ENCODE data around the gene GTF2IRD2.
"Not testable (repeated sequence)": the region's sequence is repeated elsewhere in the genome, so short reads cannot be mapped to it uniquely, and the experiment has no call there.

The GTF2IRD2 gene

DNA sequence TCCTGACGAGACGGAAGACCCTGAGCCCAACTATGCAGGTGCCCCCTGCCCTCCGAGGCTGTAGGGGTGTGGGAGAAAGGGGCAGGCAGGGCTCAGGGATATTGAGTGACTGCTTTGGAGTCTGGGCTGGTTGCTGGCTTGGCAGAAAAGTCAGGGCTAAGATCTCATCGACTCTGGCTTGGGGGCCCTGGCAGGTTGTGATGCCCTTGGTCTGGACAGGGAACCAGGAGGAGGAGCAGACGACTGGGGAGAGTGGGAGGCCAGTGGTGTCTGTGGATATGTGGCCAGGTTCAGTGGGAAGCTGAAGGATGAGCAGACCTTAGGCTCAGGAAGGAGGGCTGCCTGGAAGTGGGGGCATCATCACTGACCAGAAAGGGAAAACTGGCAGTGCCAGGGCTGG lies 67.8 kb downstream of the GTF2IRD2 start:
- not testable (repeated sequence) for ATAC-seq

DNA sequence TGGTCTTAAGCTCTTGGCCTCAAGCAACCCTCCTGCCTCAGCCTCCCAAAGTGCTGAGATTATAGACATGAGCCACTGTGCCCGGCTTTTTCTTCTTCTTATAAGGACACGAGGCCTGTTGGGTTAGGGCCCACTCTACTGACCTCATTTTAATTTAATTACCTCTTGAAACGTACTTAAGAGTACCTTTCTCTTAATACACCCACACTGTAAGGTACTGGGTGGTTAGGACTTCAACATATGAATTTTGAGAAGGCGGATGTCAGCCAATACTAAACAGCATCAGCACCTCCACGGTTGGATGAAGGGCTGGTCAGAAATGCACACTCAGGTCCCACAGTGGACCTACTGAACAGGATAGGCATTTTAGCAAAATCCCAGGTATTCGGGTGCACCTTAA lies 69.7 kb downstream of the GTF2IRD2 start:
- ATAC-seq, result not testable (repeated sequence)

- ATAC-seq, result not testable (repeated sequence)
These were observed 72.4 kb downstream of the GTF2IRD2 start for GRCh38 chr7:74779053-74779452.

DNA sequence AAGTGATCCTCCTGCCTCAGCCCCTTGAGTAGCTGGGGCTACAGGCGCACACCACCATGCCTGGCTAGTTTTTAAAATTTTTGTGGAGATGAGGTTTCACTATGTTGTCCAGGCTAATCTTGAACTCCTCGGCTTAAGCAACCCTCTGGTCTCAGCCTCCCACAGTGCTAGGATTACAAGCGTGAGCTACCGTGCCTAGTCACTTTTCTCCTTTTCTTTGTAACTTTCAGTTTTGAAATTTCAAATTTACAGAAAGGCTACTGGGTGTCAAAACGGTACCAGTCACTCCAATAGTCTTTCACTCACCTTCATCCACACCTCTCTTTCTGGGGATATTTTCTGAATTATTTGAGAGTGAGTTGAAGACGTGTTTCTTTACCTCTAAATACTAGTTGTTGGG lies 76.3 kb downstream of the GTF2IRD2 start:
- peak; percentile 58 to 69 for ATAC-seq

DNA sequence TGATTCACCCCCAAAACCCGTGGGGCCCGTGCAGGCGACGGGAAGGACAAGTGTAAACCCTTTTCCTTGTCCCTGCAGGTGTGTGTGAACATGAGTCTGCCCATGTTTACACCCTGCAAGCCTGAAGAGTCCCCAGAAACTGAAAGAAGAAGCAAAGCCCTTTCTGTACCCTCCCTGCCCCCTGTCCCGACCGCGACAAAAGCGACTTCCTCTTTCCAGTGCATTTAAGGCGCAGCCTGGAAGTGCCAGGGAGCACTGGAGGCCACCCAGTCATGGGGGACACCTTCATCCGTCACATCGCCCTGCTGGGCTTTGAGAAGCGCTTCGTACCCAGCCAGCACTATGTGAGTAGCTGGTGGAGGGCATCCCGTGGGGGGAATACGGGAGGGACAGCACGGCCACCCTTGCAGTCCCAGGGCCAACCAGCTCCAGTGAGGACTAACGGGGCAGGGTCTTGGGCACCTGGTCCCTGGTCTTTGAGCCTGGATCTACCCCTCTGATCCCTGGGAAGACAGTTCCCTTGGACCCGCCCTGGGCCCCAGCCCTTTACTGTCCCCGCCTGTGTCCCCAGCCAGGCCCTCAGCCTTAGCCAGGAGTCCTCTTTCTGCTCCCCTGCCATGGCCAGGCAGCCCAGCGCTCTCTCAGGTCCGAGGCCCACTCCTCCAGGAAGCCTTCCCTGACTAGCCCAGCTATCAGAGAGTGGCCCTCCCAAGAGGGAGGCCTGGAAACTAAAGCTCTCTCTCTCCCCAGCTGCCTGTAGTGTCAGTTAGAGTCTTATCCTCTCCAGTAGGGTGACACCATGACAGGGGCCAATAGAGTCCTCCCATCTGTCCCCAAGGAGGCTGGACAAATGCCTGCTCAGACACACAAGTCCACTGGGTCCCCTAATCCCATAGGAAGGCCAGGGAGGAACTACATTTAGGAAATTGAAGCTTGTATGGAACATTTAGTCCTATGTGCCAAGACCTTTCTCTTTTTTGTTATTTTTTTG lies 77.3 kb downstream of the GTF2IRD2 start, which contains the start of gene NCF1:
TSS of gene NCF1 (plus strand) at position 252 of the 991 bp plus-strand sequence. CDS start at position 273, 21 bp downstream.
- ATAC-seq, result peak; percentile 53 to 59

DNA sequence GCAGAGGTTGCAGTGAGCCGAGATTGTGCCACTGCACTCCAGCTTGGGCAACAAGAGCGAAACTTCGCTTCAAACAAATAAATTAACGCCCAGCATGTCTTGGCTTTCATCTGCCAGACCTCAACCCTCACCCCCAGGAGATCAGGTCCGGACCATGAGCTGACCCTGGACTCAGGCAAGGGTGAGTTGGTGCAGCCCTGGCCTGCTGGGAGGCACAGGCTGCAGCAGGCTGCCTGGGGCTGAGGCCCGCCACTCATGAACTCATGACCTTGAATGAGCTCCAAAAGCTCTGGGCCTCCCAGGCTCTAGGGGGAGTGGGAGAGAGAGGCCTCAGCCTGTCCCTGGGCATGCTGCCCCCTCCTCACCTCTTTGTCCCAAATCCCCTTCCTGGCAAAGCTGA lies 79.3 kb downstream of the GTF2IRD2 start:
- not testable (repeated sequence) for ATAC-seq

DNA sequence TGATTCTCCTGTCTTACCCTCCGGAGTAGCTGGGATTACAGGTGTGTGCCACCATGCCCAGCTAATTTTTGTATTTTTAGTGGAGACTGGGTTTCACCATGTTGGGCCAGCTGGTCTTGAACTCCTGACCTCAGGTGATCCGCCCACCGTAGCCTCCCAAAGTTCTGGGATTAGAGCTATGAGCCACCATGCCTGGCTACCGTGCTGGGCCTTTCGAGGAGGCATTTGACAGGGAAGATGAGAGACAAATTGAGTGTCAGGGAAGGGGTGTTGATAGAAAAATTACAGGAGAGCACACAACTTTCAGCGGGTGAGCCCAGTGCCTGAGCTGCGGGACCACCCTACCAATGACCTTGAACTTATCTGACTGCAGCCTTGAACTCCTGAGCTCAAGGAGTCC lies 81.3 kb downstream of the GTF2IRD2 start:
- ATAC-seq, result not testable (repeated sequence)

GRCh38 chr7:74766991-74767390 lies 84.4 kb downstream of the GTF2IRD2 start:
- not testable (repeated sequence) for ATAC-seq

GRCh38 chr7:74766509-74766908 lies 84.9 kb downstream of the GTF2IRD2 start:
- ATAC-seq, result not testable (repeated sequence)

GRCh38 chr7:74765205-74765918 lies 86.0 kb downstream of the GTF2IRD2 start:
- ATAC-seq, result peak; percentile 51 to 57

DNA sequence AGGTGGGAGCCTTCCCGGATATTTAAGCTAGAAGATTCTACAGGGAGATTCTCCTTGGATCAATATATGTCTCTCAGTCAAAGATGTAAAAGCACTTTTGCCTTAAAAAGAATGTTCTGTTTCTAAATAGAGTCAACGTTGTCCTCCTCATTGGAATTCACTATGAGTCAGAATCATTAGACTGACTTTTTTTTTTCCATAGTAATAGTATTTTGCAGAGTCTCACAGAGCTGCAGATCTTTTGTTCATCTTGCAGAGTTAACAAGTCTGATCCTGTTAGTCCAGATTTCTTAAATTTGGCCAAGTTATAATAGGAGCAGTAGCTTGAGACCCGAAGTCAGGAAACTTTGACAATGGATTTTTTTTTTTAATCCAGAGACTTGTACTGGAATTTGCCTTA lies 92.4 kb downstream of the GTF2IRD2 start:
- ATAC-seq, result not testable (repeated sequence)

- not testable (repeated sequence) for ATAC-seq
These were observed 93.1 kb downstream of the GTF2IRD2 start for GRCh38 chr7:74758268-74758667.

DNA sequence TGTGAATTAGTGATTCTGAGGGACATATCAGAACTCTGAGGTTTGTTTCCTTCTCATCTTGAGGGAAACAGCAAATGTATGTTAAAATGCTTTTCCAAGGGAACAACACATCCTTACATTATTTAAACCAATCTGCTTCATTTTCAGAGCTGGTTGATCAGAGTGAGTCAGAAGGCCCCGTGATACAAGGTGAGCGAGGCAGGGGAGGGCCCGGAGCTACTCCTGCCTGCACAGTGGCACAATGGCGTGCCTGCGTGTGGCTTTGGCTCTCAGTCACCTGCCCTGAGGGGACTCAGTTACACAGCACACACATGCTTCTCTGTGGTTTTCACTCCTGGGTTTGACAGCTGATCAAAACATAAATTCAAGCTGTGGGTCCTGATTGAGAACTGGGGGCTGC lies 94.7 kb downstream of the GTF2IRD2 start:
- ATAC-seq, result not testable (repeated sequence)

- not testable (repeated sequence) for ATAC-seq
These were observed 97.4 kb downstream of the GTF2IRD2 start for GRCh38 chr7:74753921-74754482.
